Measurements from ENCODE around the gene ZGLP1.
"Not testable (repeated sequence)": the region's sequence is repeated elsewhere in the genome, so short reads cannot be mapped to it uniquely, and the experiment has no call there.

The ZGLP1 gene

DNA sequence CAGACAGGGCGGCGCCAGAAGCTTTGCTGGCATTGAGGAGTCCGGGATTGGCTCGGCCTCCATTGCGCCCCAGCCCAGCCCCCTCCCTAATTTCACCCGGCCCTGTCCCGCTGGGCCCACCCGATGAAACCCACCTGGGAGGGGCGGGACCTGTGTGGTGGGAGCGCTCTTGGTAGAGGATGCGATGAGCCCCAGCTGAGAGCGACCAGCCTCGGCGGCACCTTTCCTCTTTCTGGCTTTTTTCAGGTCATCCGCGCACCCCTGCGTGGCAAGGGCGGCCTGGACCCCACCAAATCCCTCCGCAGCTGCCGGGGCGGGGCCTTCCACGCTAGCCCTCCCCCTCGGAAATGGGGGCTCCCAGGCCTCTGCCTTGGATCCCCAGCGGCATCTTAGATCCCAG lies at the start of gene ZGLP1:
ZGLP1 (minus strand) TSS at position 393 of the 400 bp plus-strand sequence.
- no peak for DNase-seq (ENCODE audit: low spot score)

DNA sequence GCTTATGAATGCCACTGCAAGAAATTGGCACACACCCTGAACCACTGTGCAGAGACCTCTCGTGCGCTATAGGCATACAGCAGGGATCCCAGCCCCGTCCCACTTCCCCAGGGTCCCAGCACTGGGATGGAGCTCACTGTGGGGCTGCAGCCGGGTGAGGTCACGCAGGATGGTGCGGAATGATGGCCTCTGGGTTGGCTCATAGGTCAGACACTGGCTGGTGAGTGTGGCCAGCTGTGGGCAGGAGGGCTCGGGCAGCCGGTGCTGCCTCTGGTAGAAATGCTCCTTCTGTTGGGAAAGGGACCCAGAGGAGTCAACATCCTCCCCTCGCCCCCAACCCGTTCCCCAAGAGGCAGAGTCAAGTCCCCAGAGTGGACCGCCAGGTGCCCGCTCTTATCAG lies 46.8 kb upstream of the ZGLP1 start:
- no peak for DNase-seq (ENCODE audit: low spot score)

DNA sequence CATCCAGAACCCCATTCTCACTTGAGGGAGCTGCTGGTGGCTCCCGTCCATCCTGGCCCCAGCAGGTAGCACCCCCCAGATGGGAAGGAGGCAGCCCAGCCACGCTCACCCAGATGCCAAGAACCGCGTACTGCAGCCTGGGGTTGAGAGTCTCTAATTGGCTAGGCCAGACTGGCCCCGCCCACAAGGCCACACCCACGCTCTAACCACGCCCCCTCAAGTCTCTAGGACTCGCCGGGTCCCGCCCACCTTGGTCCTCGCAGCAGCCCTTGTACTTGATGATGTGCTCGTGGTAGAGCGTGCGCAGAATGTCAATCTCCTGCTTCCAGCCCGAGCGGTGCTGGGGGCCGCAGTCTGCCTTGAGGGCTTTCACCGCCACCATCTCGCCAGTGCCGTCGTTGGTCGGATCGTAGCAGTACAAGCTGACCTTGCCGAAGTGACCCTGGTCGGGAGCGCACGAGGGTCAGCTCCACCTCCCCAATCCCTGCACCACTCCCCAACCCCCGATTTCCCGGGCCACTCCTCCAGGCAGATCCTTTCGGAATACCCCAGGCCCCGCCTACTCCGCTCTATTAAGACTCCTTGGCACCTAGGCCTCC lies 44.3 kb upstream of the ZGLP1 start:
- DNase-seq (ENCODE audit: low spot score): no peak

DNA sequence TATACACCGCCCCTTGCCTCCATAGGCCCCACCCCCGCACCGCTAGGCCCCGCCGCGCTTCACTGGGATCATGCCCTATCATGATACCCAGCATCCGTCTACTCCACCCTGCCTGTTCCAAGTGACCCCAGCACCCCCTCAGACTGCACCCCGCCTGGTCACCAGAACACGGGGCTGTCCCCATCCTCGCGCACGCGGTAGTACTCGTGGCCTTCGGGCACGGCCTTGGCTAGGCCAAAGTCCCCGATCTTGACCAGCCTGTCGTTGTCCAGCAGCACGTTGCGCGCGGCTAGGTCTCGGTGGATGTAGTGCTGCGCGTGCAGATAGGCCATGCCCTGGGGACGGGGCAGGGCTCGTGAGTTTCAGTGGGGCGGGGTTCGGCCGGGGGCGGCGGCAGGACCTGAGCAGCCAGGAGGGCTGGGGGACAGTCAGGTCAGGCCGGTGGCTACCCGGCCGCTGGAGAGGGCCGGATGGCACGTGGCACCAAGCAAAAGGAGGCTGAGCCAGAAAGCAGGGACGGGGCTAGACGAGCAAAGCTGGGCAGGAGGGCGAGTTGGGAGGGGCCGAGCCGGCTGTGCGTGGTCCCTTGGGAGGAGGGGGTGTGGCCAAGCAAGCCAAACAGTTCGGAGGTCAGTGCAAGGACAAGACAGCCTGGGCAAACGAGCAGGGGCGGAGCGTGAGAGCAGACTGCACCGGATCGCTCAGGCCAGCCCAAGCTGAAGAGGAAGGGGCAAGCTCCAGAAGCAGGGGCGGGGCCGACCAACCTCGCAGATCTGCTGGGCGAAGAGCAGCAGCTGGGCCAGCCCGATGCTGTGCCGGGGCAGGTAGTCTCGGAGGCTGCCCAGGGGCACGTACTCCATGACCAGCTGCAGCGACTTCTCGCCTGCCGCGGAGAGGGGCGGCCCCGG lies 43.4 kb upstream of the ZGLP1 start:
- DNase-seq (ENCODE audit: low spot score): no peak

DNA sequence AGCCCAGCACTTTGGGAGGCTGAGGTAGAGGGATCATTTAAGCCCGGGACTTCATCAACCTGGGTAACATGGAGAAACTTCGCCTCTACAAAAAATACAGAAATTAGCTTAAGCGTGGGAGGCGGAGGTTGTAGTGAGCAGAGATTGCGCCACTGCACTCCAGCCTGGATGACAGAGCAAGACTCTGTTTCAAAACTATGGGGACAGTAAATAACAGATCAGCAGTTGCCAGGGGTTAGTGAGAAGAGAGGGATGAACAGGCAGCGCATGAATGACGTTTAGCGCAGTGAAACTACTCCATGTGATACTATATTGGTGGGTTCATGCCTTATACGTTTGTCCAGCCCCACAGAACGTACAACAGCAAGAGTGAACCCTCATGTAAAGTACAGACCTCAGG lies 36.9 kb upstream of the ZGLP1 start:
- no peak for DNase-seq (ENCODE audit: low spot score)

DNA sequence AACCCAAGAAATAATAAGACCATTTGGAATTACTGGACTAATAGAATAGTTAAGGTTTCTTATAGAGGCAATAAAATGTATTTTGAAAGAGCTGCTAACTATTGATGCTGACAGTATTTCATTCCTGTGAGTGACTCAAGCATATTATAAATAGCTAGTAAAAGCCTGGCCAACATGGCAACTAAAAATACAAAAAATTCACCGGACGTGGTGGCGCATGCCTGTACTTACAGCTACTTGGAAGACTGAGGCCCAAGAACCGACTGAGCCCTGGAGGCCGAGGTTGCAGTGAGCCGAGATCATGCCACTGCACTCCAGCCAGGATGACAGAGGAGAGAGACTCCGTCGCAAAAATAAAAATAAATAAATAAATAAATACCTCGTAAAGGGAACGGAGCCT lies 35.2 kb upstream of the ZGLP1 start:
- no peak for DNase-seq (ENCODE audit: low spot score)

DNA sequence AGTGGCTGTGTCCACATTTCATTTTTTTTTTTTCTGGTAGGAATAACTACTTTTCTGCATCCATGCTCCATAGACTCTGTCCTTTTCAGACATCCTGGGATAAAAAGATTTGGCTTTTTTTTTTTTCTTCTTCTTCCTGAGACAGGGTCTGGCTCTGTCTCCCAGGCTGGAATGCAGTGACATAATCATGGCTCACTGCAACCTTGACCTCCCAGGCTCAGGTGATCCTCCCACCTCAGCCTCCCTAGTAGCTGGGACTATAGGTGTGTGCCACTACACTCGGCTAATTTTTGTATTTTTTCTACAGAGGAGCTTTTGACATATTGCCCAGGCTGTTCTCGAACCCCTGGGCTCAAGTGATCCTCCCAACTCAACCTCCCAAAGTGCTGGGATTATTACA lies 33.9 kb upstream of the ZGLP1 start:
- DNase-seq (ENCODE audit: low spot score): no peak

DNA sequence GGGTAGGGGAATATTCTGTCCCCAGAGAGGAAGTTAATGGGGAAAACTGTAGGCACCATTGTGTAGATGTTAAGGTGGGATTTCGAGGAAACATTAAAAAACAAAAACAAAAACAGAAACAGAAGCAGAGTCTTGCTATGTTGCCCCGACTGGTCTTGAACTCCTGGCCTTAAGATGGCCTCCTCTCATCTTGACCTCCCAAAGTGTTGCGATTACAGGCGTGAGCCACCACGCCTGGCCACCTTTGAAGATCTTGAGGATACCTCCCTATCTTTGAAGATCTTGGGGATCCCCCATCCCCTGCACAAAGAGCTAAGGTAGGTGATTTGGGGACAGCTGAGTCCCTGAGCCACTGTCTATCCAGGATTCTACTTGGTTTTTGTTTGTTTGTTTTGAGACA lies 30.4 kb upstream of the ZGLP1 start:
- DNase-seq (ENCODE audit: low spot score): no peak

DNA sequence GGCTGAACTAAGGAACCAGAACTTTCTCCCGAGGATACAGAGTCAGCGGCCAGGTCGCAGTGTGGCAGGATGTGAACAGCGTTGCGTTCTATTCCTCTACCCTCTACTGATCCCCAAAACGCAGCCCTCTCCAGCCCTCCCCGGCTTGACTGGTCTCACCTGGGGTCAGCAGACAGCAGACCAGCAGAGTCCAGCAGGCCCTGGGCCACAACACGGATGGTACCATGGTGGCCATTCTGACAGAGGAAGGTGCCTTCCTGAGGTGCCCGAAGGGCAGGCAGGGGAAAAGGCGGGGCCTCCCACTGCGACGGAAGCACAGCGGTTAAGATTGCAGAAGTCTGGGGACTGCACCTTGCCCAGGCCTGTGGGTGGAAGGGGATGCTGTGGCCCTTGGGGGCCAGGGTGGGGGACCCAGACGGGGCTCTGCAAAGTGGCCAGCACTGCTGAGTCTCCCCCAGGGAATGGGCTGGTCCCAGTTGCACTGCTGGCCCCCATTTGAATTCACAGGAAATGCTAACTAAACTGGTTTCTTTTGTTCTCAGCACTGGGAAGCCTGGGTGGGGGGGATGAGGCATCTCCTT lies 29.9 kb upstream of the ZGLP1 start, which contains the start of gene ICAM3:
ICAM3 (minus strand) TSS at position 245 of the 581 bp plus-strand sequence; CDS start at position 235, 10 bp downstream.
- no peak for DNase-seq (ENCODE audit: low spot score)

DNA sequence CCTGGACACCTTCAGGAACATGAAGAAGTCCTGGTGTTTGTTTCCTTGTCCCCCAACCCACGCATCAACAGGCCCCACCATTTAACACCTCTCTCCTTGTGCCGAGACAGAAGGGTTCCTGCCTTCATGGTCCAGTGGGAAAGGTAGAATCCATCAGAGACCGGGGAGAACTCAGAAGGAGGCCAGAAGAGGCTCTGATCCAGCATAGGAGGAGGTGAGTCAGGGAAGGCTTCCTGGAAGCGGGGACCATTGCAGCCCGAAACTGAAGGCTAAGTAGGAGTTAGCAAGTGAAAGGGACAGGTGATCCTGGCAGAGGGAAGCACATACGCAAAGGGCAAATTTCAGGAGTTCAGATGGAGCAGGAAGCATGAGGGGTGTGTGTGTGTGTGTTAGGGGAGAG lies 29.3 kb upstream of the ZGLP1 start:
- no peak for DNase-seq (ENCODE audit: low spot score)

DNA sequence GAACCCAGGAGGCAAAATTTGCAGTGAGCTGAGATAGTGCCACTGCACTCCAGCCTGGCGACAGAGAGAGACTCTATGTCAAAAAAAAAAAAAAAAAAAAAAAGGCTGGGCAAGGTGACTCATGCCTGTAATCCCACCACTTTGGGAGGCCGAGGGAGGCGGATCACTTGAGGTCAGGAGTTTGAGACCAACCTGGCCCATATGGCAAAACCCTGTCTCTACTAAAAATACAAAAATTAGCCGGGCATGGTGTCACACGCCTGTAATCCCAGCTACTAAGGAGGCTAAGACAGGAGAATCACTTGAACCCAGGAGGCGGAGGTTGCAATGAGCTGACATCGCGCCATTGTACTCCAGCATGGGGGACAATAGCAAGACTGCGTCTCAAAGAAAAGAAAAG lies 27.1 kb upstream of the ZGLP1 start:
- not testable (repeated sequence) for DNase-seq (ENCODE audit: low spot score)

DNA sequence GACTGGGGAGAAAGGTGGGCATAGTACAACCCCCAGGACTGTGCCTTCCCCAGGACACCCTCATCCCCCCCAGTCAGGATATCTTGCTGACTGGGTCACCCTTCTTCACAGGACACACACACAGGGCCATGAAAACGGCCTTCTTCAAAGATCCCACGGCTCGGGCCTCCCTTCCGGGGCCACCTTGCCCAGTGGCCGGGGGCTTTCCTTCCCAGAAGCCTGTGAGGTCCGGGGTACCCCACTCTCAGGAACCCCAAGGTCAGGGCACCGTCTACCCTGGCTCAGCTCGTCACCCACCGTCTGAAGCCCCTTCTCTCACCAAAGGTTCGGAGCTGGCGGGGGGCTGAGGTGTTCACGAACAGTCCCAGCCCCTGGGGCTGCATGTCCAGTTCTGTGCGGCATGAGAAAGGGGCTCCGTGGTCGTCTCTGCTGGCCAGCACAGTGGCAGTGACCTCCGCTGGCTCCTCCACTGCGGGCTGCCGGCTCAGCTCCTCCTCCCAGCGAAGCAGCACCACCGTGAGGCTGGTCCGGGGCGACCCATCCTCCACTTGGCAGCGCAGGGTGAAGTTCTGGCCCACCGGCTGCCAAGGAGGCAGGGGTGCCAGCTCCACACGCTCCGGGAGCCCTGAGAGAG lies 25.9 kb upstream of the ZGLP1 start:
- no peak for DNase-seq (ENCODE audit: low spot score)

DNA sequence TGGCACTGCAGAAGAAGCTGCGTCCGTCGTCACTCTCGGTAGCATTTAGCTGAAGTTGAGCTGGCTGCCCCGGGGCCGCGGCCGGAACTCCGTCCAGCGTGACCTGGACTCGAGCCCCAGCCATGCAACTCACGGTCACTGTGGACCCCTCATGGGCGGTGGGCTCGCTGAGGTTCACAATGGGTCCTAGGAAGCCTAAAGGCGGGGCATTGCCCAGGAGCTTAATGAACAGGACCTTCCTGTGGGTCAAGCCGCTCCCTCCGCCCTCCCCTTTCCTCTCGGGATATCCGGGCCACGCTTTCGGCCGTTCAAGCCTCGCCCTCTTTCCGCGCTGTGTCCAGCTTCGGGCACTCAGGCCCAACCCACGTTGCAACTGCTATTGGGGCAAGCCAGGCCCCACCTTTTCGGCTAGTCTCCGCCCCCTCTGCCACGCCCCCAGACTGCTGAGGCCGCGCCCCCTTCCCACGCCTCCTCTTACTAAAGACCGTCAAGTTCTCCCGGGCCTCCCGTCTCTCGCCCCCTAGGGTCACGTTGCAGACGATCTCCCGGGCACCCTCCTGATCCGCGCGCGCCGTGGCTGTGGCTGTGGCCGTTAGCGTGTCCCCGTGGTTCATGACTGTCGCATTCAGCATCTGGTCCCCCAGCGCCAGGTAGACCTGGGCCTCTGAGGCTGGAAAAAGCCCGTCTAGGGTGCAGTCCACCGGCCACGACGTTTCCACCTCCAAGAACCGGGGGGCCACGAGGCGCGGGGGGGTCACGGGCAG lies 25.2 kb upstream of the ZGLP1 start:
- DNase-seq (ENCODE audit: low spot score): peak; percentile 95

DNA sequence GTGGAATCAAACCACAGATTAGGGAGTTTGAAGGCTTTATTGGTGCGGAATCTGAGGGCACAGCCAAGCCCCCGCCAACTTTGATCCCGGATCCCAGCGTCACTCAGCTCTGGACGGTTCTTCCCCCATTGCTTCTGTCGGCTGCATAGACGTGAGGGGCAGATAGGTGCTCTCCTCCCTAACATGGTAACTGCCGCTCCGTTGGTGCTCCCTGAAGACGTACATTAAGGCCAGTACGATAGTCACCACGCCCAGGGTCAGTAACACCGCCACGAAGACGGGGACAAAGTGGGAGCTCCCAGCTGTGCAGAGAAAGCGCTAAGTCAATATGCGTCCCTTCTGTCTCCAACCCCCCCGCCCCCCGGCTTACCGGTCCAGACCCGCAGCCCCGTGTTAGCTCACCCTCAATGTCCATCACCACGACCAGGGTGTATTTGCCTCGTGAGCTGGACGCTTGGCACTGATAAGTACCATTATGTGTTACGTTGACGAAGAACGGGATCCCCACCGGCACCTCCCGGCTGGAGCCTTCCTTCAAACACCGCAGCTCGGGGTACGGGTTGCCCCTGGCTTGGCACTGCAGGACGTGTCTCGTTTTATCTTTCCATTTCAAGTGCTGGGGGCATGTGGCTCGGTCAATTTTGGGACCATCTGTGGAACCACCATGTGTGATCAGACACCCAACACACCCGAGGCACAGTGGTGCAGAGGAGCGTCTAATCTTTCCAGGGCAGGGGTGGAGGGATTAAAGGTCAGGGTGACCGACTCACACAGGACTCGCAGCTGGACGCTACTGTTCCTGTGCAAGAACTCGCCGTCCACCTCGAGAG lies 24.4 kb upstream of the ZGLP1 start:
- peak; percentile 1 for DNase-seq (ENCODE audit: low spot score)

DNA sequence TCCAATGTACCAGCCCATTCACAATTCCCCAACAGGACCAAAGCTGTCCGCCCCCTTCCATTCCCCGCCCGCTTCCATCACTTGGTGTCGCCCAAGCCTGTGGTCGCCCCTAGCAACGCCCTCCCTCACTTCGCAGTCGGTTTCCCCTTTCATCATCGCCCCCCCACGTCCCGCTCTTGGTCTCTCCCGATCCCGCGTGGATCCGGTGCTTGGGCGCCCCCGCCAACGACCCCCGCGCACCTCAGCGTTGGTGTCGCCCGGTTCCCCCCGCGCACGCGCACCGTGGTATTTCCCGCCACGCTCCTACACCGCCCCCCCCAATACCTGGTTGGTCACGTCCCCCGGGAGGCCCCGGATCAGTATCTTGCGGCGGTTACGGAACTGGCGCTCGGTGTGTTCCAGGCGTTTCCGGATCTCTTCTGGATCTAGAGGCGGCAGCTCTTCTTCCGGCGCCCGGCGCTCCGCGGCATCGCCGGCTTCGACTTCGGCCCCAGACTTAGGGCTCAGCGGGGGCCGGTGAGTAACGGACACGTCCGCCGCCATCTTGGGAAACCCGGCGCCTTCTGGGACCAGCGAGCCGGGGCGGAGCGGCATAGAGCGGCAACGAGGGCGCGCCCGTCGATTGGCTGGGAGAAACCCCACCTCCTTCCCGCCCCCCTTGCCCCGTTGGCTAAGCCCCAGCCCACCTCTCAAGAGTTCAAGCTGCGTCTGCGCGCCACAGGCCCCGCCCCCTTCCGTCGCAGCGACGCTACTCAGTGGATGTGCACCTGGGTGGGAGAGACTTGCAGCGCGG lies 23.5 kb upstream of the ZGLP1 start, which contains the start of gene RAVER1:
RAVER1 (minus strand) TSS at position 565 of the 793 bp plus-strand sequence; CDS start at position 543, 22 bp downstream.
- peak; percentile 97 for DNase-seq (ENCODE audit: low spot score)

DNA sequence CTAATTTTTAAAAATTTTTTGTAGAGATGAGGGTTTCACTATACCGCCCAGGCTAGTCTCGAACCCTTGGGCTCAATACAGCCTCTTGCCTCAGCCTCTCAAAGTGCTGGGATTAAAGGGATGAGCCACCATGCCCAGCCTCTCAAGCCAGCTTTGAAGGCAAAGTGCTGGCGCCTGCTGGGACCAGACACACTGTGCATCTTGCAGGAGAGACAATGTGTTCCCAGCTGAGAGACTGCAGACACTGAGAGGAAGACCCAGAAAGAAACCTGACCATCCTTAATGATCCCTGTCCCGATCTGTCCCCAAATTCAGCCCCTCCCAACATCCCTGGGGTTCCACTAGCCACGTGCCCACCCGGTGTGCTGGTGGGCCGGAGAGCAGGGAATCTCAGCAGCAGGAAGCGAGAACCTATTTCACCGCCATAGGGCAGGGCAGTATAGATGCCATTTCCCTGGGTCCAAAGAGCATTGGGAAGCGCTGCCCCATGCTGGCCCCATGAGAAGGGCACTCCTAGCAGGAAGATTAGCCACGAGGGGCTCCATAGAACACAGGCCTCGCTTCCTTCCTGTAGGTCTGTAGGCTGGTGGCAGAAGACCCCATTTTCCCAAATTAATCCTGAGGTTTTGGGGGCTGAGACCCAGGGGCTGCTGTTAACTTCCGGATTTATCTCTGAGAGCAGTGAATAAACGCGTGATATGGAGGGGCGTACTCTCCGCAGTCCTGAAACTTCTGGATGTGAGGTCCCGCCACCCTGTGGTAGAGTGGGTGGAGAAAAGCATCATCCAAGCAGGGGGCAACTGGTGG lies 22.7 kb upstream of the ZGLP1 start:
- peak; percentile 2 for DNase-seq (ENCODE audit: low spot score)

DNA sequence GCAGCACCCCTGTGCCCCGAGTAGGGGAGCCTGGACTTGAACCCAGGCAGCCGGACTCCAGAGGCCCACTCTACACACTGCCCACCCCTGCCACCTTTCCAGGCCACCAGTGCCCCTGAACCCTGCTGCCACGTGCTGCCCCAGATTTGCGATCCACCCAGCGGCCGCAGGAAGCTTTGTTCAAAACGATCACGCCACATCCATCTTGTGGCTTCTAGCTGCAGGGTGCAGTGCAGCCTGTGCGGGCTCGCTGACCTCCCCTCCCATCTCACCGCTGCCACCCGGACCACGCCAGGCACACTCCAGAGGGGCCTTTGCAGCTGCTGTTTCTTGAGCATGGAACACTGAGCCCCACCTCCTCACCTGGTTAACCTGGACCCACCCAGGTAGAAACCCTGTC lies 19.9 kb upstream of the ZGLP1 start:
- no peak for DNase-seq (ENCODE audit: low spot score)

DNA sequence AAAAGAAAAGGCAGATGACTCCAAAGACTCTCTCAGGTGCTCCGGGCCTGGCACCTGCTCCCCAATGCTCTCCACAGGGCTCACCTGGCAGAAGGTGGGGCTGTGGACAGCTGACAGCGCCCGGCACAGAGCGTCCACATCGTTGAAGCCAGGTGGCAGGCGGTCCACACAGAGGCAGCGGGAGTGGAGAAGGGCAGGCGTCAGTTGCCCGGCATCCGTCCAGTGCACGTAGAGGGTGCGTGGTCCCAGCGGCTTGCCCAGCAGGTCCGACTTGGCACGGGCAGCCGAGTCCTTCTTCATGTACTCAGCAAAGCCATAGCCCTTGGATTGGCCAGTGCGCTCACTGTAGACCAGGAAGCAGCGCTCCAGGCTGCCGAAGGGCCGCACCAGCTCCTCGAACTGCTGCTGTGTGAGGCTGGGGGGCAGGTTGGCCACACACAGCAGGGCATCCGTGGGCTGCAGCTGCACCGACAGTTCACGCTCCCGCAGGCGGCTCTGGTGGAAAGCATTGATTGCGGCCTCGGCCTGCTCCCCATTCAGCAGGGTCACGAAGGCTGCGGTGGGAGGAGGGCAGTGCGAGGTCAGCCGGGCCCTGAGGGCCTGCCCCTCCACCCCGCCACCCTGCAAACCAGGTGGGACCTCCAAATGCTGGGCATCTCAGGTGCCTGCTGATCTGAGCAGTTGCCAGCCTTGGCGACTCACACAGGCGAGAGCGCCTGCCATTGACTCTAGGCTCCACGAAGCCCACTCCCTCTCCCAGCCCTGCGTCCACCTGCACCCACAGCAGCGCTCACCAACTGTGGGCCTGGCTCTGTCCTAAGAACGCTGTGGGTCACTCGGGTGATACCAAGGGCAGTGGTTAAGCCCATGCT lies 19.2 kb upstream of the ZGLP1 start:
- DNase-seq (ENCODE audit: low spot score): no peak
